Liver (tissue), 3 donors: ENCODE results near the gene SMIM5.

ENCODE experiments used
- CTCF ChIP-seq: fragments of 150-350 bp; IDR thresholded peaks from 2 replicates; pipeline ENCODE4 v1.5.1; 2017; ENCODE audit warnings: improper control_type of control experiment, low read depth, low read length; ENCODE audit not compliant: missing input control
- EGR1 ChIP-seq, 2 donors: IDR thresholded peaks; 2 replicates each; pipeline ENCODE4 v1.6.1; 2016 to 2018; ENCODE audit warnings: antibody characterized with exemption in 2 of 2, low read depth in 2 of 2
- MAX ChIP-seq: IDR thresholded peaks from 2 replicates; pipeline ENCODE4 v1.6.1; 2016; ENCODE audit warnings: antibody characterized with exemption
- RAD21 ChIP-seq, 2 donors: IDR thresholded peaks; 2 replicates each; pipeline ENCODE4 v1.6.1; 2016; ENCODE audit warnings: antibody characterized with exemption in 2 of 2, mild to moderate bottlenecking in 2 of 2
- REST ChIP-seq: IDR thresholded peaks from 2 replicates; pipeline ENCODE4 v1.6.1; 2016; ENCODE audit warnings: antibody characterized with exemption, mild to moderate bottlenecking
- SP1 ChIP-seq: IDR thresholded peaks from 2 replicates; pipeline ENCODE4 v1.6.1; 2018; ENCODE audit warnings: antibody characterized with exemption, mild to moderate bottlenecking
- donor health status: healthy.
- donor health status: healthy.

- TF ChIP-seq CTCF (no peak), MAX (no peak), REST (no peak), RAD21 (IDR thresholded peaks at IDR 0.05) (no peak), SP1 (no peak), EGR1 (IDR thresholded peaks at IDR 0.05; ENCODE audit: low read depth in 2 of 2) (no peak)
Measured at GRCh38 chr17:75635610-75636202, 2.5 kb downstream of the SMIM5 start.
